OCI-LY7 (cell line): ENCODE data around the gene CHD8. TPM values are rescaled to one million over a fixed set of nuclear protein-coding genes. Genes with fewer than 3 reads are reported as not detected.

Experiments used
- BruUV-seq: library from RNA; stranded (reverse); fragments of 400-500 nt; replicated peaks from 2 replicates; lab custom pipeline; 2021; lab: Mats Ljungman, UMichigan
- CTCF ChIA-PET: fragments of 300-600 bp; sonication (Branson Sonifier 250); formaldehyde crosslinking; loops from one replicate; lab custom pipeline; 2022; ENCODE audit warnings: antibody characterized with exemption; ENCODE audit not compliant: unreplicated experiment; lab: Charles Lee
- POLR2A ChIA-PET: fragments of 300-600 bp; sonication (Branson Sonifier 250); formaldehyde crosslinking; loops from one replicate; lab custom pipeline; 2022; ENCODE audit warnings: antibody characterized with exemption; lab: Charles Lee
- DNase-seq: peaks from one replicate; pipeline ENCODE4 v3.0.0-alpha.2; 2015; ENCODE audit warnings: low spot score
- H2AFZ ChIP-seq: fragments of 200-600 bp; sonication (generic), shearing (Covaris generic); 2 replicates; pipeline ENCODE4 v1.6.1; 2014; ENCODE audit warnings: mild to moderate bottlenecking, antibody characterized with exemption, low read length, moderate library complexity
- H3K27ac ChIP-seq: fragments of 200-600 bp; sonication (generic); 2 replicates; pipeline ENCODE4 v1.5.1; 2014; ENCODE audit warnings: mixed run types, low read depth, mild to moderate bottlenecking, moderate library complexity, low read length, inconsistent platforms; ENCODE audit not compliant: poor library complexity, severe bottlenecking
- H3K36me3 ChIP-seq: fragments of 200-600 bp; sonication (generic); 2 replicates; pipeline ENCODE4 v1.6.1; 2014; ENCODE audit warnings: mild to moderate bottlenecking, antibody characterized with exemption, low read length, moderate library complexity, mixed read lengths; ENCODE audit not compliant: insufficient read depth
- H3K4me1 ChIP-seq: fragments of 200-600 bp; sonication (generic); 2 replicates; pipeline ENCODE4 v1.5.1; 2014; ENCODE audit warnings: mild to moderate bottlenecking, low read length; ENCODE audit not compliant: insufficient read depth, poor library complexity, severe bottlenecking
- H3K4me2 ChIP-seq: fragments of 200-600 bp; sonication (generic); 2 replicates; pipeline ENCODE4 v1.6.1; 2014; ENCODE audit warnings: mild to moderate bottlenecking, low read length
- H3K4me3 ChIP-seq: fragments of 200-600 bp; sonication (generic); 2 replicates; pipeline ENCODE4 v1.5.1; 2014; ENCODE audit warnings: mild to moderate bottlenecking, low read depth, low read length; ENCODE audit not compliant: poor library complexity, severe bottlenecking
- H3K79me2 ChIP-seq: fragments of 200-600 bp; sonication (generic); 2 replicates; pipeline ENCODE4 v1.6.1; 2016; ENCODE audit warnings: low read depth, mild to moderate bottlenecking, low read length, moderate library complexity, mixed read lengths; ENCODE audit not compliant: insufficient read depth
- H3K9me2 ChIP-seq: fragments of 200-600 bp; sonication (generic); 2 replicates; pipeline ENCODE4 v1.6.1; 2016; ENCODE audit warnings: mild to moderate bottlenecking, low read length, mixed read lengths; ENCODE audit not compliant: insufficient read depth
- H3K9me3 ChIP-seq: fragments of 200-600 bp; sonication (generic); 2 replicates; pipeline ENCODE4 v1.6.1; 2014; ENCODE audit warnings: mild to moderate bottlenecking, mixed run types, low read length, mixed read lengths
- H4K20me1 ChIP-seq: fragments of 200-600 bp; sonication (generic); 2 replicates; pipeline ENCODE4 v1.6.1; 2014; ENCODE audit warnings: mild to moderate bottlenecking, antibody characterized with exemption, low read length, moderate library complexity, mixed read lengths; ENCODE audit not compliant: insufficient read depth
- EZH2phosphoT487 ChIP-seq: fragments of 200-600 bp; sonication (generic); IDR thresholded peaks from 2 replicates; pipeline ENCODE4 v1.6.1; 2018; ENCODE audit warnings: low read depth, borderline replicate concordance, mild to moderate bottlenecking, mixed run types, antibody characterized with exemption, low read length, moderate library complexity, mixed read lengths
- intact Hi-C: fragments of 100-400 bp; cut with micrococcal nuclease; formaldehyde crosslinking; loops from one replicate; pipeline ENCODE4 v1.10.0; 2022; ENCODE audit not compliant: unreplicated experiment
- total RNA-seq, 2 experiments: library from RNA; depleted of rRNA in 1 of 2; stranded (reverse); fragments of >200 nt in 1 of 2; shearing (Covaris generic) in 1 of 2; gene quantifications; 2 replicates each; pipeline ENCODE4 v1.2.3, GENCODE V29; 2014 to 2022
- TF ChIP-seq, protein P1 (sequence below): fragments of 200-600 bp; sonication (generic); conservative IDR thresholded peaks from 2 replicates; pipeline ENCODE4 v1.5.1; 2014; ENCODE audit warnings: mild to moderate bottlenecking, antibody characterized with exemption, low read length, moderate library complexity, mixed read lengths

The CHD8 gene
- total RNA-seq, 2 experiments from 2014 or later: 64.1 to 115 TPM

DNA sequence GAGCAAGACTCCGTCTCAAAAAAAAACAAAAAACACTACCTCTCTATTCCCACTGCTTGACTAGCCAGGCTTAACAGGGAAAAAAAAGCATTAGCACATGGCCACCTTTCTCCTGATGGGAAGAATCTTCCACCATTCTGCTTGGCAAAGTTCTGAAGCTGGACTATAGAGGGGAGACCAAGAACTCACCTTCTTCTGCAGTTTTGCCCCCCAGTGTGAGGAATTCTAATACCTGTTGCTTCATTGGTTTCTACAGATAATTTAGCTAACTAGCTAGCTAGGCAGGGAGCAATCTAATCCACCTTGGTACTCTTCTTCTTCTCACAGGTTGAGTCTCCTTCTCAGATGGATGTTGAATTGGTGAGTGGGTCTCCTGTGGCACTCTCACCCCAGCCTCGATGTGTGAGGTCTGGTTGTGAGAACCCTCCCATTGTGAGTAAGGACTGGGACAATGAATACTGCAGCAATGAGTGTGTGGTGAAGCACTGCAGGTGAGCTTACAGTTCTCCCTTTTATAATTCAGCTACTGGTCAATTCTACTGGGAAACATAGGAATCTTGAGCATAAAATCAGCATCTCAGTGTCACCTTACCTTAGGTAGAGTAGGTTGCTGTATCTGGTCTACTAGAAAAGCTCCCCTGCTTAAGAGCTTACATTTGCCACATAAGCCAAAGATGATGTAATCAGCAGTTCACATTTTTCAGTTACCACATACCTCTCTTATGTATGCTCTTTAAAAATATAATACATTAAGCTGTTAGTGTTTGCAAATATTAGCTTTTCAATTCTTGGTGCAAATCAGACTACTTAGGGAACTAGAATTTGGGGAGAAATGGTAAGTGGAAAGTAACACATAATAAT lies 39.2 kb upstream of the CHD8 start:
- Histone ChIP-seq H3K4me2 (no peak overlapping the region), H3K4me3 (no peak overlapping the region), H4K20me1 (no peaks in the 10 kb centered on the region; the same call in 1 of the 2 replicates), H3K79me2 (no peaks in the 10 kb centered on the region), H3K9me3 (no peaks in the 10 kb centered on the region), H3K27ac (no peak overlapping the region), H3K36me3 (peaks cover 89% of the 10 kb centered on the region), H3K4me1 (no peaks in the 10 kb centered on the region), H3K9me2 (no peaks in the 10 kb centered on the region), H2AFZ (no peak overlapping the region)
- DNase-seq: no peak
- ChIA-PET CTCF (interaction anchor here (1.4 kb wide), 1 partner anchor 61 kb away, joined by 5 read pairs; no protein-coding TSS in a partner anchor), POLR2A (interaction anchor here (0.5 to 1.3 kb wide), 6 partner anchors 12 to 70 kb away, joined by 3 to 6 read pairs (median 4); partner anchors contain the start of genes CHD8 and METTL3)
- TF ChIP-seq EZH2phosphoT487: no peak
- TF ChIP-seq, protein P1, sequence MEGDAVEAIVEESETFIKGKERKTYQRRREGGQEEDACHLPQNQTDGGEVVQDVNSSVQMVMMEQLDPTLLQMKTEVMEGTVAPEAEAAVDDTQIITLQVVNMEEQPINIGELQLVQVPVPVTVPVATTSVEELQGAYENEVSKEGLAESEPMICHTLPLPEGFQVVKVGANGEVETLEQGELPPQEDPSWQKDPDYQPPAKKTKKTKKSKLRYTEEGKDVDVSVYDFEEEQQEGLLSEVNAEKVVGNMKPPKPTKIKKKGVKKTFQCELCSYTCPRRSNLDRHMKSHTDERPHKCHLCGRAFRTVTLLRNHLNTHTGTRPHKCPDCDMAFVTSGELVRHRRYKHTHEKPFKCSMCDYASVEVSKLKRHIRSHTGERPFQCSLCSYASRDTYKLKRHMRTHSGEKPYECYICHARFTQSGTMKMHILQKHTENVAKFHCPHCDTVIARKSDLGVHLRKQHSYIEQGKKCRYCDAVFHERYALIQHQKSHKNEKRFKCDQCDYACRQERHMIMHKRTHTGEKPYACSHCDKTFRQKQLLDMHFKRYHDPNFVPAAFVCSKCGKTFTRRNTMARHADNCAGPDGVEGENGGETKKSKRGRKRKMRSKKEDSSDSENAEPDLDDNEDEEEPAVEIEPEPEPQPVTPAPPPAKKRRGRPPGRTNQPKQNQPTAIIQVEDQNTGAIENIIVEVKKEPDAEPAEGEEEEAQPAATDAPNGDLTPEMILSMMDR: no peak
- BruUV-seq: no TSS peak
- intact Hi-C loops: no loop called here

DNA sequence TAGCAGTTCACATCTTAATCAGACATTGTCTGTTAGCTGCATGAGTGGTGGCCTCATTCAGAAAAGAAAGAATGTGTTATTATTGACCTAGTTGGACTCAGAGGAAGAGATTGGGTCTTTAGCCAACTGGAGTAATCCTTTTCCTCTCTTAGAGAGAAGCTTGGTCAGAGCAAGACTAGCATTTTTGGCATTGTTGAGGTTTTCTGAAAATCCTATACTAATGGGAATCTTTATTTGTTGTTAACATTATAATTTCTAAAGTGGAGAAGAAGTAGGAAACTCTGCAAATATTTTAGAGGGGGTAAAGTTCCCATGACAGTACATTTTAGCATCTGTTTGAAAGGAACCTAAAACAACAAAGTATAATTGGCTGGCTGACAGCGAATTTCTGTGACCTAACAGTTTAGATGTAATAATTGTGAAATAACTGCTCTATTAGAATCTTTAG lies 30.7 kb upstream of the CHD8 start:
- POLR2A ChIA-PET: interaction anchor here (2.4 kb wide), 1 partner anchor 10 kb away, joined by 8 read pairs; the partner anchor contains the start of genes RAB2B and TOX4
- Histone ChIP-seq H3K36me3 (peaks cover 68% of the 10 kb centered on the region), H3K4me2 (no peak overlapping the region), H3K9me2 (no peaks in the 10 kb centered on the region), H3K4me3 (no peak overlapping the region), H2AFZ (no peak overlapping the region), H3K9me3 (no peaks in the 10 kb centered on the region), H3K4me1 (no peaks in the 10 kb centered on the region), H4K20me1 (no peaks in the 10 kb centered on the region), H3K27ac (no peak overlapping the region), H3K79me2 (peaks cover 4% of the 10 kb centered on the region; the same call in 1 of the 2 replicates)
- TF ChIP-seq EZH2phosphoT487: no peak
- TF ChIP-seq, protein P1: no peak
- intact Hi-C loops: no loop called here
- CTCF ChIA-PET: no interaction called here
- BruUV-seq: no TSS peak
- no peak for DNase-seq
